Spleen (tissue), 7 donors: ENCODE data around the gene ELOB.

Experiments
- POLR2A ChIP-seq, 3 donors: fragments of 450-650 bp; IDR thresholded peaks; one replicate each; pipeline ENCODE4 v1.5.1; 2017; ENCODE audit warnings: antibody characterized with exemption in 3 of 3, mild to moderate bottlenecking in 1 of 3
- POLR2AphosphoS5 ChIP-seq, 3 donors: sonication (generic); formaldehyde crosslinking; IDR thresholded peaks; one replicate each; pipeline ENCODE4 v1.5.1; 2017; ENCODE audit warnings: antibody characterized with exemption in 3 of 3
- TF ChIP-seq, protein P1 (sequence below), 11 experiments: fragments of 200-600 bp in 7 of 11; fragments of 450-650 bp in 4 of 11; sonication (generic) in 4 of 11; IDR thresholded peaks in 8 of 11; conservative IDR thresholded peaks in 3 of 11; 1 replicate in 7 of 11; 2 replicates in 4 of 11; pipeline versions ENCODE4 v1.4.0 to v1.8.0; 2016 to 2021; ENCODE audit warnings: antibody characterized with exemption in 11 of 11, inconsistent platforms in 4 of 11, mild to moderate bottlenecking in 1 of 11
- donor health status: DM: no; HTN: no; CAD: no; lungs with moderate emphysema.
- donor health status: DM: no; HTN: no; CAD: no.
- donor health status: DM: no; HTN: no; CAD: no.

GRCh38 chr16:2749476-2749875 lies 27.6 kb downstream of the ELOB start:
- TF ChIP-seq, protein P1, sequence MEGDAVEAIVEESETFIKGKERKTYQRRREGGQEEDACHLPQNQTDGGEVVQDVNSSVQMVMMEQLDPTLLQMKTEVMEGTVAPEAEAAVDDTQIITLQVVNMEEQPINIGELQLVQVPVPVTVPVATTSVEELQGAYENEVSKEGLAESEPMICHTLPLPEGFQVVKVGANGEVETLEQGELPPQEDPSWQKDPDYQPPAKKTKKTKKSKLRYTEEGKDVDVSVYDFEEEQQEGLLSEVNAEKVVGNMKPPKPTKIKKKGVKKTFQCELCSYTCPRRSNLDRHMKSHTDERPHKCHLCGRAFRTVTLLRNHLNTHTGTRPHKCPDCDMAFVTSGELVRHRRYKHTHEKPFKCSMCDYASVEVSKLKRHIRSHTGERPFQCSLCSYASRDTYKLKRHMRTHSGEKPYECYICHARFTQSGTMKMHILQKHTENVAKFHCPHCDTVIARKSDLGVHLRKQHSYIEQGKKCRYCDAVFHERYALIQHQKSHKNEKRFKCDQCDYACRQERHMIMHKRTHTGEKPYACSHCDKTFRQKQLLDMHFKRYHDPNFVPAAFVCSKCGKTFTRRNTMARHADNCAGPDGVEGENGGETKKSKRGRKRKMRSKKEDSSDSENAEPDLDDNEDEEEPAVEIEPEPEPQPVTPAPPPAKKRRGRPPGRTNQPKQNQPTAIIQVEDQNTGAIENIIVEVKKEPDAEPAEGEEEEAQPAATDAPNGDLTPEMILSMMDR (IDR thresholded peaks at IDR 0.05 in 8 of 11, conservative IDR thresholded peaks at IDR 0.05 in 3 of 11) = no peak
- TF ChIP-seq POLR2AphosphoS5 (IDR thresholded peaks at IDR 0.05) (no peak), POLR2A (IDR thresholded peaks at IDR 0.05) (no peak)
